ENCODE measurements around the gene SUGCT. TPM values are rescaled to one million over a fixed set of nuclear protein-coding genes. Genes with fewer than 3 reads are reported as not detected.

SUGCT gene
- total RNA-seq, 2 donors from 2014 or later: 3.3 to 15.2 TPM

GRCh38 chr7:40777730-40778312 lies 643.0 kb downstream of the SUGCT start:
- Histone ChIP-seq H3K27ac (peak overlapping the region in 1 of 2 donors; percentile 22), H3K27me3 (replicated peaks; ENCODE audit: insufficient read depth) (no peaks in the 10 kb centered on the region), H3K36me3 (no peaks in the 10 kb centered on the region), H3K4me1 (ENCODE audit: control insufficient read depth in 1 of 2, low read depth in 2 of 2) (peaks cover 23 to 41% of the 10 kb centered on the region in 2 donors), H3K4me3 (no peak overlapping the region), H3K9me3 (no peaks in the 10 kb centered on the region)
- no peak for DNase-seq (ENCODE audit: low spot score)
- ATAC-seq (ENCODE audit: insufficient number of reproducible peaks, low FRiP score, low read depth): no peak
- TF ChIP-seq, protein P1, sequence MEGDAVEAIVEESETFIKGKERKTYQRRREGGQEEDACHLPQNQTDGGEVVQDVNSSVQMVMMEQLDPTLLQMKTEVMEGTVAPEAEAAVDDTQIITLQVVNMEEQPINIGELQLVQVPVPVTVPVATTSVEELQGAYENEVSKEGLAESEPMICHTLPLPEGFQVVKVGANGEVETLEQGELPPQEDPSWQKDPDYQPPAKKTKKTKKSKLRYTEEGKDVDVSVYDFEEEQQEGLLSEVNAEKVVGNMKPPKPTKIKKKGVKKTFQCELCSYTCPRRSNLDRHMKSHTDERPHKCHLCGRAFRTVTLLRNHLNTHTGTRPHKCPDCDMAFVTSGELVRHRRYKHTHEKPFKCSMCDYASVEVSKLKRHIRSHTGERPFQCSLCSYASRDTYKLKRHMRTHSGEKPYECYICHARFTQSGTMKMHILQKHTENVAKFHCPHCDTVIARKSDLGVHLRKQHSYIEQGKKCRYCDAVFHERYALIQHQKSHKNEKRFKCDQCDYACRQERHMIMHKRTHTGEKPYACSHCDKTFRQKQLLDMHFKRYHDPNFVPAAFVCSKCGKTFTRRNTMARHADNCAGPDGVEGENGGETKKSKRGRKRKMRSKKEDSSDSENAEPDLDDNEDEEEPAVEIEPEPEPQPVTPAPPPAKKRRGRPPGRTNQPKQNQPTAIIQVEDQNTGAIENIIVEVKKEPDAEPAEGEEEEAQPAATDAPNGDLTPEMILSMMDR (IDR thresholded peaks at IDR 0.05): no peak

DNA sequence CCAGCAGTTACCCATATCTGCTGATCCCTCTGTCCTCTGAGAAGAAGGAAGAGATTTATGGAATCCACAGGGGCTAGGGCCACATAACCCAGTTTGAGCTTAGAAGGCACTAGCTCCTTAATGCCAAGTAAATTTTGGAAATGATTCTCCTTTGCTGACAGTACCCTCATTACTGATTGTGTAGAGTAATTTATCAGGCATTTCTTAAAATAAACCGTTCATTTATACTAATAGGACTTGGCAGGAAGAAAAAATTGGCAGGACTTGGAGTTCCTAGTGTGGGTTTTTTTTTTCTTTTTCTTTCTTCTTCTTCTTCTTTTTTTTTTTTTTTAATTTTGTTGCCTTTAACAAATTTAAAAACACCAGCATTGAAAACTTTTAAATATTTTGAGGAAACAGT lies 645.7 kb downstream of the SUGCT start:
- no peak for DNase-seq (ENCODE audit: low spot score)
- Histone ChIP-seq H3K4me1 (ENCODE audit: control insufficient read depth in 1 of 2, low read depth in 2 of 2) (peaks cover 22 to 46% of the 10 kb centered on the region in 2 donors), H3K4me3 (peak overlapping the region; percentile 46), H3K36me3 (no peaks in the 10 kb centered on the region), H3K27me3 (replicated peaks; ENCODE audit: insufficient read depth) (no peaks in the 10 kb centered on the region), H3K9me3 (no peaks in the 10 kb centered on the region), H3K27ac (peak overlapping the region; percentile 57 to 59)
- TF ChIP-seq, protein P1 (IDR thresholded peaks at IDR 0.05): no peak
- ATAC-seq (ENCODE audit: insufficient number of reproducible peaks, low FRiP score, low read depth): peak; percentile 6

GRCh38 chr7:40782836-40783235 lies 648.0 kb downstream of the SUGCT start:
- no peak for DNase-seq (ENCODE audit: low spot score)
- H3K9me3 ChIP-seq: no peaks in the 10 kb centered on the region
- H3K4me3 ChIP-seq: no peak overlapping the region
- peaks cover 21 to 46% of the 10 kb centered on the region in 2 donors for H3K4me1 ChIP-seq (ENCODE audit: control insufficient read depth in 1 of 2, low read depth in 2 of 2)
- no peaks in the 10 kb centered on the region for H3K36me3 ChIP-seq
- H3K27me3 ChIP-seq (replicated peaks; ENCODE audit: insufficient read depth): no peaks in the 10 kb centered on the region
- TF ChIP-seq, protein P1 (IDR thresholded peaks at IDR 0.05): no peak
- ATAC-seq (ENCODE audit: insufficient number of reproducible peaks, low FRiP score, low read depth): no peak
- no peak overlapping the region for H3K27ac ChIP-seq

DNA sequence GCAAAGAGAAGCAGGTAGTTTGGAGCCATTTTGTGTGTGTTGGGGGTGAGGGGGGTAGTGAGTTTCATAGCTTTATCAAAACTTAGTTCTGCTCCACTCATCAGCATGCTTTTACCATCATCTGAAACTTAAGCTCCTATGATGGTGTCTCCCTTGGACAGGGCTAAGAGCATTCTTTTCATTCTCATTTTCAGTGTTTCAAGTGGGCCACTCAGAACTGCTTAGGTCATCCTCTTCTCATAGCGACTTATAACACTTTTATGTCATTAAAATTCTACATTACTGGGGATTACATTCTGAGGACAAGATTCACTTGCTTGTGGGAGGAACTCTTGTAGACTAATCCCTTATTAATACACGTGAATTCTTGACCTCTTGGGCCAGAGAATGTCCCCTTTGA lies 649.4 kb downstream of the SUGCT start:
- H3K4me3 ChIP-seq: no peak overlapping the region
- no peaks in the 10 kb centered on the region for H3K27me3 ChIP-seq (replicated peaks; ENCODE audit: insufficient read depth)
- no peaks in the 10 kb centered on the region for H3K36me3 ChIP-seq
- H3K27ac ChIP-seq: no peak overlapping the region
- TF ChIP-seq, protein P1 (IDR thresholded peaks at IDR 0.05): no peak
- no peak for ATAC-seq (ENCODE audit: insufficient number of reproducible peaks, low FRiP score, low read depth)
- peaks cover 21 to 44% of the 10 kb centered on the region in 2 donors for H3K4me1 ChIP-seq (ENCODE audit: control insufficient read depth in 1 of 2, low read depth in 2 of 2)
- no peak for DNase-seq (ENCODE audit: low spot score)
- H3K9me3 ChIP-seq: no peaks in the 10 kb centered on the region

DNA sequence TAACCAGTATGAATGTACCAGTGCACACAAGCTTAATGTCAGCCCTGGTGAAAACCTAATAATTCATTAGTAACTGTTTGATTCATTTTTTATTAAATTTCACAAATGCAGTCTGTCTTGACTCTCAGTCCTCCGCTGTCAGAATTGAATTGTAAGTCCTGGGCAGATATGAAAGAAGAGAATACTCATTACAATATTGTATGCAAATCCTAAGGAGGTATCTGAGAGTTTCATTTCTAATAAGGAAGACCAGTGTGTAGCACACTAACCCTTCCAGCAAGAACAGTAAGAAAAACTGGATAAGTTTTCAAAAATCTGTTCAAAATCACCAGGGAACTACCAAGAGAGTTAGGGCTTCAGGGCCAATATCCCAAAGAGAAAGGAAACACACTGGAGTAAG lies 652.1 kb downstream of the SUGCT start:
- Histone ChIP-seq H3K9me3 (no peaks in the 10 kb centered on the region), H3K4me3 (no peak overlapping the region), H3K27me3 (replicated peaks; ENCODE audit: insufficient read depth) (no peaks in the 10 kb centered on the region), H3K4me1 (ENCODE audit: control insufficient read depth in 1 of 2, low read depth in 2 of 2) (peaks cover 8 to 18% of the 10 kb centered on the region in 2 donors), H3K27ac (no peak overlapping the region), H3K36me3 (no peaks in the 10 kb centered on the region)
- DNase-seq (ENCODE audit: low spot score) (no peak), ATAC-seq (ENCODE audit: insufficient number of reproducible peaks, low FRiP score, low read depth) (no peak)
- TF ChIP-seq, protein P1 (IDR thresholded peaks at IDR 0.05): no peak

All from thoracic aorta (tissue), 2 donors.